Measurements from ENCODE around the gene CADPS2.

Gene CADPS2

DNA sequence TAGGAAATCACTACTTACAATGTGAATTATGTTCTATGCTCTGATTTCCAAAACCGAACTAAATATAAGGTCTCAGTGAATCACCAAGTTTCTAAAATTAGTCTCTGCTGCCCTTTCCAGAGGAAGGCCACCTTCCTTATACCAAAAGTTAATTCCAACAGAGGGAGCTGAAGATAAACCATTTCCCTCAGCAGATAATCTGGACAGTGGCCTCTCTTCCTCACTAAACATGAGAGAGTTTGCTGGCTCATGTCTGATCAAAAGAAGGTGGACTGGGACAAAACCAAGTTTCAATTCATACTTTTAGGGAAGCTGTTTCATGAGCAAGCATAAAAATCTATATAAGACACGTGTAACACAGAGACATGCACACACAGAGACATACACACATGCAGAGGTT is 588.1 kb downstream of the CADPS2 start:
- no peaks in the 10 kb centered on the region for H3K27me3 ChIP-seq (ENCODE audit: insufficient read depth, low read length, poor library complexity, severe bottlenecking)
- no peaks in the 10 kb centered on the region for H4K20me1 ChIP-seq (ENCODE audit: insufficient read depth, low read length, poor library complexity, severe bottlenecking)
- H3K4me3 ChIP-seq (ENCODE audit: low read length, poor library complexity, severe bottlenecking) = no peak overlapping the region
- H3F3A ChIP-seq (ENCODE audit: low read depth) = no peaks in the 10 kb centered on the region
- H3K79me2 ChIP-seq (ENCODE audit: insufficient read depth, low read length) = no peaks in the 10 kb centered on the region
- no peaks in the 10 kb centered on the region for H3K9me3 ChIP-seq (ENCODE audit: insufficient read depth, low read depth, low read length)
- no peaks in the 10 kb centered on the region for H3K4me1 ChIP-seq (ENCODE audit: insufficient read depth, low read length, poor library complexity, severe bottlenecking)
- H3K36me3 ChIP-seq (ENCODE audit: insufficient read depth, low read length) = no peaks in the 10 kb centered on the region
- no peak overlapping the region for H3K4me2 ChIP-seq (ENCODE audit: low read depth, low read length, poor library complexity, severe bottlenecking)
- no peak overlapping the region for H2AFZ ChIP-seq (ENCODE audit: low read length)
- TF ChIP-seq EZH2phosphoT487 (IDR thresholded peaks at IDR 0.05; ENCODE audit: borderline replicate concordance) = no peak
- TF ChIP-seq, protein P1, sequence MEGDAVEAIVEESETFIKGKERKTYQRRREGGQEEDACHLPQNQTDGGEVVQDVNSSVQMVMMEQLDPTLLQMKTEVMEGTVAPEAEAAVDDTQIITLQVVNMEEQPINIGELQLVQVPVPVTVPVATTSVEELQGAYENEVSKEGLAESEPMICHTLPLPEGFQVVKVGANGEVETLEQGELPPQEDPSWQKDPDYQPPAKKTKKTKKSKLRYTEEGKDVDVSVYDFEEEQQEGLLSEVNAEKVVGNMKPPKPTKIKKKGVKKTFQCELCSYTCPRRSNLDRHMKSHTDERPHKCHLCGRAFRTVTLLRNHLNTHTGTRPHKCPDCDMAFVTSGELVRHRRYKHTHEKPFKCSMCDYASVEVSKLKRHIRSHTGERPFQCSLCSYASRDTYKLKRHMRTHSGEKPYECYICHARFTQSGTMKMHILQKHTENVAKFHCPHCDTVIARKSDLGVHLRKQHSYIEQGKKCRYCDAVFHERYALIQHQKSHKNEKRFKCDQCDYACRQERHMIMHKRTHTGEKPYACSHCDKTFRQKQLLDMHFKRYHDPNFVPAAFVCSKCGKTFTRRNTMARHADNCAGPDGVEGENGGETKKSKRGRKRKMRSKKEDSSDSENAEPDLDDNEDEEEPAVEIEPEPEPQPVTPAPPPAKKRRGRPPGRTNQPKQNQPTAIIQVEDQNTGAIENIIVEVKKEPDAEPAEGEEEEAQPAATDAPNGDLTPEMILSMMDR (conservative IDR thresholded peaks at IDR 0.05; ENCODE audit: low read length) = no peak
- no peaks in the 10 kb centered on the region for H3K9me2 ChIP-seq (replicated peaks; ENCODE audit: low read depth, low read length)
- H3K9ac ChIP-seq (ENCODE audit: low read depth, low read length, poor library complexity, severe bottlenecking) = no peak overlapping the region

DNA sequence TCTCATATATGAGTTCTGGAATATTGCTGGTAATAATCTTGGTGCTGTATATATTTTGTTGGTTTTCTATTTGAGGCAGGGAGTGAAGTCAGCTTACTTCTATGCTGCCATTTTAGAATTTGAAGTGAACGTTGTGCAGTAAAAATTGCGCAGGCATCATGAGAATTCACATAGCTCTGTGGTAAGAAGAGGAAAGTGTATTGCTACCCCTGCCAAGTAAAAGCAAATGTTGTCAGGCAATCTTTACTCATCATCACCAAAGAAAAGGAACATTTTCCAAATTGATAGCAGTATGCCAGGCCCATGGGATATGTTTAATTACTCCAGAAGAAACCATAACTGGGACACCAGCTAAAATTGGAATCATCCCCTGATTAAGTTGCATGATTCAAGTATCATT is 595.1 kb downstream of the CADPS2 start:
- H3F3A ChIP-seq (ENCODE audit: low read depth) = no peaks in the 10 kb centered on the region
- no peaks in the 10 kb centered on the region for H3K9me2 ChIP-seq (replicated peaks; ENCODE audit: low read depth, low read length)
- H3K27me3 ChIP-seq (ENCODE audit: insufficient read depth, low read length, poor library complexity, severe bottlenecking) = no peaks in the 10 kb centered on the region
- H3K79me2 ChIP-seq (ENCODE audit: insufficient read depth, low read length) = no peaks in the 10 kb centered on the region
- H3K4me2 ChIP-seq (ENCODE audit: low read depth, low read length, poor library complexity, severe bottlenecking) = no peak overlapping the region
- no peaks in the 10 kb centered on the region for H3K9me3 ChIP-seq (ENCODE audit: insufficient read depth, low read depth, low read length)
- no peak overlapping the region for H3K4me3 ChIP-seq (ENCODE audit: low read length, poor library complexity, severe bottlenecking)
- H3K4me1 ChIP-seq (ENCODE audit: insufficient read depth, low read length, poor library complexity, severe bottlenecking) = no peaks in the 10 kb centered on the region
- no peak overlapping the region for H3K9ac ChIP-seq (ENCODE audit: low read depth, low read length, poor library complexity, severe bottlenecking)
- H4K20me1 ChIP-seq (ENCODE audit: insufficient read depth, low read length, poor library complexity, severe bottlenecking) = no peaks in the 10 kb centered on the region
- TF ChIP-seq, protein P1 (conservative IDR thresholded peaks at IDR 0.05; ENCODE audit: low read length) = no peak
- TF ChIP-seq EZH2phosphoT487 (IDR thresholded peaks at IDR 0.05; ENCODE audit: borderline replicate concordance) = no peak
- H3K36me3 ChIP-seq (ENCODE audit: insufficient read depth, low read length) = no peaks in the 10 kb centered on the region
- H2AFZ ChIP-seq (ENCODE audit: low read length) = no peak overlapping the region

GRCh38 chr7:122290476-122290875 is 595.8 kb downstream of the CADPS2 start:
- Histone ChIP-seq H2AFZ (ENCODE audit: low read length) (no peak overlapping the region), H4K20me1 (ENCODE audit: insufficient read depth, low read length, poor library complexity, severe bottlenecking) (no peaks in the 10 kb centered on the region), H3K9ac (ENCODE audit: low read depth, low read length, poor library complexity, severe bottlenecking) (no peak overlapping the region), H3K9me3 (ENCODE audit: insufficient read depth, low read depth, low read length) (no peaks in the 10 kb centered on the region), H3K4me2 (ENCODE audit: low read depth, low read length, poor library complexity, severe bottlenecking) (no peak overlapping the region), H3K27me3 (ENCODE audit: insufficient read depth, low read length, poor library complexity, severe bottlenecking) (no peaks in the 10 kb centered on the region), H3K36me3 (ENCODE audit: insufficient read depth, low read length) (no peaks in the 10 kb centered on the region), H3K4me1 (ENCODE audit: insufficient read depth, low read length, poor library complexity, severe bottlenecking) (no peaks in the 10 kb centered on the region), H3K79me2 (ENCODE audit: insufficient read depth, low read length) (no peaks in the 10 kb centered on the region), H3K4me3 (ENCODE audit: low read length, poor library complexity, severe bottlenecking) (no peak overlapping the region), H3K9me2 (replicated peaks; ENCODE audit: low read depth, low read length) (no peaks in the 10 kb centered on the region), H3F3A (ENCODE audit: low read depth) (no peaks in the 10 kb centered on the region)
- TF ChIP-seq, protein P1 (conservative IDR thresholded peaks at IDR 0.05; ENCODE audit: low read length) = no peak
- no peak for TF ChIP-seq EZH2phosphoT487 (IDR thresholded peaks at IDR 0.05; ENCODE audit: borderline replicate concordance)

Measured in Loucy (cell line).